Rectal smooth muscle tissue (tissue), 1 donor: ENCODE data around the gene THAP7.
"Not testable (repeated sequence)": the region's sequence is repeated elsewhere in the genome, so short reads cannot be mapped to it uniquely, and the experiment has no call there.

Experiments used
- H3K27ac ChIP-seq: one replicate; pipeline ENCODE4 v1.7.0; 2013; ENCODE audit warnings: low read depth, low read length, inconsistent platforms
- H3K27me3 ChIP-seq: one replicate; pipeline ENCODE4 v1.7.0; 2013; ENCODE audit warnings: low read length; ENCODE audit not compliant: control insufficient read depth, insufficient read depth
- H3K36me3 ChIP-seq: one replicate; pipeline ENCODE4 v1.7.0; 2013; ENCODE audit warnings: low read length; ENCODE audit not compliant: control insufficient read depth, insufficient read depth
- H3K4me1 ChIP-seq: one replicate; pipeline ENCODE4 v1.7.0; 2013; ENCODE audit warnings: low read length; ENCODE audit not compliant: control insufficient read depth, insufficient read depth
- H3K4me3 ChIP-seq: one replicate; pipeline ENCODE4 v1.7.0; 2013; ENCODE audit warnings: low read length
- H3K9ac ChIP-seq: one replicate; pipeline ENCODE4 v1.7.0; 2013; ENCODE audit warnings: low read length

THAP7 gene

GRCh38 chr22:20974336-20974955 lies 27.5 kb downstream of the THAP7 start:
- Histone ChIP-seq H3K36me3 (peaks cover 5% of the 10 kb centered on the region), H3K4me1 (no peaks in the 10 kb centered on the region)

GRCh38 chr22:20973634-20974286 lies 28.2 kb downstream of the THAP7 start:
- H3K9ac ChIP-seq: no peak overlapping the region
- no peak overlapping the region for H3K4me3 ChIP-seq
- no peak overlapping the region for H3K27ac ChIP-seq
- H3K36me3 ChIP-seq: peaks cover 5% of the 10 kb centered on the region
- H3K4me1 ChIP-seq: no peaks in the 10 kb centered on the region
- H3K27me3 ChIP-seq: no peaks in the 10 kb centered on the region

More at GRCh38 chr22:20974336-20974955, 27.5 kb downstream of the THAP7 start:
- Histone ChIP-seq H3K27me3 (no peaks in the 10 kb centered on the region), H3K4me3 (no peak overlapping the region), H3K27ac (no peak overlapping the region), H3K9ac (no peak overlapping the region)

GRCh38 chr22:20972933-20973577 lies 28.9 kb downstream of the THAP7 start:
- Histone ChIP-seq H3K4me1 (no peaks in the 10 kb centered on the region), H3K4me3 (no peak overlapping the region), H3K36me3 (no peaks in the 10 kb centered on the region), H3K27me3 (no peaks in the 10 kb centered on the region), H3K9ac (no peak overlapping the region), H3K27ac (no peak overlapping the region)

GRCh38 chr22:20972014-20972694 lies 29.8 kb downstream of the THAP7 start:
- not testable (repeated sequence) for H3K4me1 ChIP-seq, H3K9ac ChIP-seq, H3K36me3 ChIP-seq, H3K4me3 ChIP-seq, H3K27me3 ChIP-seq, H3K27ac ChIP-seq

- Histone ChIP-seq H3K27ac (no peak overlapping the region), H3K9ac (no peak overlapping the region), H3K27me3 (no peaks in the 10 kb centered on the region), H3K4me1 (no peaks in the 10 kb centered on the region), H3K36me3 (no peaks in the 10 kb centered on the region), H3K4me3 (no peak overlapping the region)
Observed at GRCh38 chr22:20970939-20971657, 30.8 kb downstream of the THAP7 start.

- no peak overlapping the region for H3K27ac ChIP-seq
- H3K9ac ChIP-seq: no peak overlapping the region
- no peak overlapping the region for H3K4me3 ChIP-seq
- no peaks in the 10 kb centered on the region for H3K36me3 ChIP-seq
- no peaks in the 10 kb centered on the region for H3K27me3 ChIP-seq
- no peaks in the 10 kb centered on the region for H3K4me1 ChIP-seq
Observed at GRCh38 chr22:20968281-20968977, 33.5 kb downstream of the THAP7 start.

- H3K4me1 ChIP-seq: no peaks in the 10 kb centered on the region
- no peak overlapping the region for H3K9ac ChIP-seq
- H3K27ac ChIP-seq: no peak overlapping the region
- no peaks in the 10 kb centered on the region for H3K36me3 ChIP-seq
- H3K27me3 ChIP-seq: no peaks in the 10 kb centered on the region
- H3K4me3 ChIP-seq: no peak overlapping the region
Observed at GRCh38 chr22:20967697-20968211, 34.2 kb downstream of the THAP7 start.

- no peaks in the 10 kb centered on the region for H3K4me1 ChIP-seq
- H3K27ac ChIP-seq: no peak within 1 kb of the TSS
- H3K4me3 ChIP-seq: peak within 1 kb of the TSS; percentile 59
- H3K9ac ChIP-seq: peak within 1 kb of the TSS; percentile 52
- H3K27me3 ChIP-seq: no peaks in the 10 kb centered on the region
- no peaks in the 10 kb centered on the region for H3K36me3 ChIP-seq
Observed at GRCh38 chr22:20966883-20967696, 34.8 kb downstream of the THAP7 start, which contains the start of gene AIFM3. TSS of gene AIFM3 (plus strand) at chr22:20967255. CDS start at chr22:20967945, 690 bp downstream.

GRCh38 chr22:20965888-20966855 lies 35.7 kb downstream of the THAP7 start:
- no peak overlapping the region for H3K27ac ChIP-seq
- no peaks in the 10 kb centered on the region for H3K27me3 ChIP-seq
- peak overlapping the region; percentile 59 for H3K4me3 ChIP-seq
- H3K36me3 ChIP-seq: no peaks in the 10 kb centered on the region
- H3K4me1 ChIP-seq: no peaks in the 10 kb centered on the region
- peak overlapping the region; percentile 52 for H3K9ac ChIP-seq

GRCh38 chr22:20965104-20965887 lies 36.6 kb downstream of the THAP7 start:
- H3K9ac ChIP-seq: no peak overlapping the region
- H3K4me3 ChIP-seq: peak overlapping the region; percentile 59

More at GRCh38 chr22:20965104-20965887, 36.6 kb downstream of the THAP7 start:
- H3K4me1 ChIP-seq: no peaks in the 10 kb centered on the region
- no peaks in the 10 kb centered on the region for H3K36me3 ChIP-seq
- no peaks in the 10 kb centered on the region for H3K27me3 ChIP-seq
- no peak overlapping the region for H3K27ac ChIP-seq
